Kidney (tissue), 14 donors: Measurements from ENCODE around the gene CYTH3. TPM values are rescaled to one million over a fixed set of nuclear protein-coding genes. Genes with fewer than 3 reads are reported as not detected.
"Not testable (repeated sequence)": the region's sequence is repeated elsewhere in the genome, so short reads cannot be mapped to it uniquely, and the experiment has no call there.

Experiments used
- DNase-seq, 5 donors: peaks; one replicate each; pipeline ENCODE4 v3.0.0-alpha.2; 2013 to 2020
- FAIRE-seq: peaks from 2 replicates; lab custom pipeline; 2012; peaks lifted over from hg19 to GRCh38; lab: Jason Lieb, UNC
- H3K27ac ChIP-seq, 2 donors: one replicate each; pipeline ENCODE4 v1.7.0; 2013; ENCODE audit warnings: low read depth in 2 of 2, low read length in 2 of 2, inconsistent platforms in 1 of 2
- H3K27me3 ChIP-seq: one replicate; pipeline ENCODE4 v1.7.1; 2013; ENCODE audit warnings: low read length, inconsistent platforms; ENCODE audit not compliant: control insufficient read depth, insufficient read depth
- H3K36me3 ChIP-seq, 3 donors: one replicate each; pipeline versions ENCODE4 v1.7.0 to v1.7.1; 2013; ENCODE audit warnings: low read length in 3 of 3, control low read depth in 1 of 3, inconsistent platforms in 1 of 3; ENCODE audit not compliant: insufficient read depth in 3 of 3, control insufficient read depth in 2 of 3
- H3K4me1 ChIP-seq, 3 donors: one replicate each; pipeline versions ENCODE4 v1.7.0 to v1.7.1; 2013; ENCODE audit warnings: low read length in 3 of 3, inconsistent platforms in 1 of 3, low read depth in 1 of 3; ENCODE audit not compliant: control insufficient read depth in 2 of 3, insufficient read depth in 2 of 3
- H3K4me3 ChIP-seq, 3 donors: one replicate each; pipeline versions ENCODE4 v1.7.0 to v1.8.1; 2013; ENCODE audit warnings: low read length in 3 of 3, control low read depth in 1 of 3, inconsistent platforms in 1 of 3
- H3K9ac ChIP-seq, 3 donors: one replicate each; pipeline versions ENCODE4 v1.7.0 to v1.7.1; 2013; ENCODE audit warnings: low read length in 3 of 3, control low read depth in 1 of 3, inconsistent platforms in 1 of 3
- H3K9me3 ChIP-seq, 3 donors: one replicate each; pipeline versions ENCODE4 v1.7.0 to v1.7.1; 2013; ENCODE audit warnings: low read length in 3 of 3, control low read depth in 1 of 3, inconsistent platforms in 1 of 3; ENCODE audit not compliant: control insufficient read depth in 2 of 3, insufficient read depth in 1 of 3
- CTCF ChIP-seq: IDR thresholded peaks from 3 replicates; pipeline ENCODE4 v1.5.1; 2012; ENCODE audit warnings: mild to moderate bottlenecking, moderate library complexity, borderline replicate concordance; ENCODE audit not compliant: insufficient read depth; ENCODE audit errors: extremely low read depth
- intact Hi-C: fragments of 100-400 bp; cut with DNase I; formaldehyde crosslinking; loops from one replicate; pipeline ENCODE4 v1.11.1; 2022
- polyA plus RNA-seq: library from polyadenylated mRNA; stranded (reverse); fragments of 350-450 nt; fragmentation: Illumina TruSeq; extraction: RNeasy Lipid Tissue Mini Kit (QIAGEN cat#74804); gene quantifications from one replicate; pipeline ENCODE4 v1.2.3, GENCODE V29; 2014; ENCODE audit warnings: low read depth, low replicate concordance; ENCODE audit not compliant: insufficient read depth
- total RNA-seq: library from RNA; stranded (reverse); fragmentation: NEBNext Ultra II Directional; extraction: Animal tissue kit (Norgen Biotek cat#: 25700); gene quantifications from one replicate; pipeline ENCODE4 v1.2.1, GENCODE V29; 2021
- donor health status: control.
- donor health status: control.
- donor health status: control.
- donor health status: control.
- donor health status: control.
- donor health status: DM: yes; HTN: yes; CAD: no.
- donor health status: Normal renal cell carcinoma (clear cell type).

Gene CYTH3
- total and polyA plus RNA-seq, 2 donors from 2014 or later, result 9.1 to 18.5 TPM

- no peak for FAIRE-seq
These were observed 78.7 kb downstream of the CYTH3 start for GRCh38 chr7:6193709-6194108.

GRCh38 chr7:6190563-6190962, 81.9 kb downstream of the CYTH3 start:
- FAIRE-seq, H3K27ac ChIP-seq, H3K9me3 ChIP-seq, intact Hi-C loops, H3K4me1 ChIP-seq, H3K9ac ChIP-seq, DNase-seq, H3K27me3 ChIP-seq, H3K4me3 ChIP-seq: not testable (repeated sequence)
- H3K36me3 ChIP-seq, result peaks cover 0 to 14% (median 0%) of the 10 kb centered on the region in 3 donors

More at GRCh38 chr7:6193709-6194108, 78.7 kb downstream of the CYTH3 start:
- DNase-seq, result no peak
- Histone ChIP-seq H3K27ac (no peak overlapping the region), H3K36me3 (peaks cover 0 to 3% (median 0%) of the 10 kb centered on the region in 3 donors), H3K27me3 (no peaks in the 10 kb centered on the region), H3K4me1 (no peaks in the 10 kb centered on the region), H3K9ac (no peak overlapping the region), H3K4me3 (no peak overlapping the region), H3K9me3 (no peaks in the 10 kb centered on the region)
- TF ChIP-seq CTCF, result no peak
- intact Hi-C loops, result no loop called here

GRCh38 chr7:6188389-6188788, 84.0 kb downstream of the CYTH3 start:
- no peaks in the 10 kb centered on the region for H3K4me1 ChIP-seq
- H3K27ac ChIP-seq, result no peak overlapping the region
- intact Hi-C loops, result no loop called here
- H3K27me3 ChIP-seq, result no peaks in the 10 kb centered on the region
- no peak for TF ChIP-seq CTCF
- H3K9ac ChIP-seq, result no peak overlapping the region
- FAIRE-seq (no peak), DNase-seq (no peak)
- peaks cover 0 to 14% (median 0%) of the 10 kb centered on the region in 3 donors for H3K36me3 ChIP-seq
- H3K4me3 ChIP-seq, result no peak overlapping the region
- no peaks in the 10 kb centered on the region for H3K9me3 ChIP-seq

GRCh38 chr7:6186577-6186976, 85.8 kb downstream of the CYTH3 start:
- no peak for DNase-seq
- Histone ChIP-seq H3K27me3 (no peaks in the 10 kb centered on the region), H3K4me3 (no peak overlapping the region), H3K27ac (no peak overlapping the region), H3K9ac (no peak overlapping the region), H3K36me3 (peaks cover 0 to 14% (median 0%) of the 10 kb centered on the region in 3 donors), H3K9me3 (no peaks in the 10 kb centered on the region), H3K4me1 (no peaks in the 10 kb centered on the region)
- intact Hi-C loops, result no loop called here
- FAIRE-seq, result no peak
- TF ChIP-seq CTCF, result no peak
